ENCODE data around the gene POU2AF1.

DNA sequence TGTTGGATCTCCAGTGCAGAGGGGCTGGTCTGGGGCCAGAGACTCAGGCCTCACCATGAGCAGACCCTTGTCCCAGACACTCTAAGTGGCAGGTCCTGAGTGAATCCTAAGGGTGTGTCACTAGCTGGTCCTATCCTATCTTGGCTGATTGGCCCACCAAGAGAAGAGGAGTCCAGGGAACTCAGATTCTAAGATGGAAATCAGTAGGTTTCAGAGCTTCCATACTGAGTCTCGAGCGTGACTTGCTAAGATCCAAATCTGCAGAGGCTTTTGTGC is 10.9 kb downstream of the POU2AF1 start:
- TF ChIP-seq, protein P1, sequence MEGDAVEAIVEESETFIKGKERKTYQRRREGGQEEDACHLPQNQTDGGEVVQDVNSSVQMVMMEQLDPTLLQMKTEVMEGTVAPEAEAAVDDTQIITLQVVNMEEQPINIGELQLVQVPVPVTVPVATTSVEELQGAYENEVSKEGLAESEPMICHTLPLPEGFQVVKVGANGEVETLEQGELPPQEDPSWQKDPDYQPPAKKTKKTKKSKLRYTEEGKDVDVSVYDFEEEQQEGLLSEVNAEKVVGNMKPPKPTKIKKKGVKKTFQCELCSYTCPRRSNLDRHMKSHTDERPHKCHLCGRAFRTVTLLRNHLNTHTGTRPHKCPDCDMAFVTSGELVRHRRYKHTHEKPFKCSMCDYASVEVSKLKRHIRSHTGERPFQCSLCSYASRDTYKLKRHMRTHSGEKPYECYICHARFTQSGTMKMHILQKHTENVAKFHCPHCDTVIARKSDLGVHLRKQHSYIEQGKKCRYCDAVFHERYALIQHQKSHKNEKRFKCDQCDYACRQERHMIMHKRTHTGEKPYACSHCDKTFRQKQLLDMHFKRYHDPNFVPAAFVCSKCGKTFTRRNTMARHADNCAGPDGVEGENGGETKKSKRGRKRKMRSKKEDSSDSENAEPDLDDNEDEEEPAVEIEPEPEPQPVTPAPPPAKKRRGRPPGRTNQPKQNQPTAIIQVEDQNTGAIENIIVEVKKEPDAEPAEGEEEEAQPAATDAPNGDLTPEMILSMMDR (IDR thresholded peaks at IDR 0.05), result no peak
- no peak for TF ChIP-seq POLR2AphosphoS5 (IDR thresholded peaks at IDR 0.05)
- TF ChIP-seq POLR2A (IDR thresholded peaks at IDR 0.05; ENCODE audit: low read depth), result no peak
- no peak for TF ChIP-seq EP300 (IDR thresholded peaks at IDR 0.05)
